Activated T-helper 1 cell treated with anti-CD3 and anti-CD28 coated beads, Interleukin-12 subunit alpha, Interleukin-12 subunit beta, Interleukin-2, Interleukin-4 antibody, amounts not matched to agents 30 ng/mL and 10 ng/mL and 1 ng/mL, durations not matched to agents 14 hours and 24 hours and 36 hours (primary cell): Measurements from ENCODE around the gene SERPINF2. TPM values are rescaled to one million over a fixed set of nuclear protein-coding genes. Genes with fewer than 3 reads are reported as not detected.
"Not testable (repeated sequence)": the region's sequence is repeated elsewhere in the genome, so short reads cannot be mapped to it uniquely, and the experiment has no call there.

Experiments used
- DNase-seq: peaks from one replicate; pipeline ENCODE4 v3.0.0; 2021; ENCODE audit warnings: low spot score
- H3K27ac Mint-ChIP-seq: one replicate; pipeline ENCODE4 v1.8.0; 2021; ENCODE audit warnings: mild to moderate bottlenecking, mixed read lengths
- H3K27me3 Mint-ChIP-seq: one replicate; pipeline ENCODE4 v1.8.0; 2022; ENCODE audit warnings: mild to moderate bottlenecking, moderate library complexity, mixed read lengths; ENCODE audit not compliant: insufficient read depth
- H3K36me3 Mint-ChIP-seq: one replicate; pipeline ENCODE4 v1.8.0; 2021; ENCODE audit warnings: low read depth, mixed read lengths
- H3K4me1 Mint-ChIP-seq: one replicate; pipeline ENCODE4 v1.8.0; 2021; ENCODE audit warnings: low read depth, mixed read lengths
- H3K4me3 Mint-ChIP-seq: one replicate; pipeline ENCODE4 v1.8.0; 2021; ENCODE audit warnings: mild to moderate bottlenecking, moderate library complexity, mixed read lengths
- H3K9me3 Mint-ChIP-seq: one replicate; pipeline ENCODE4 v1.8.0; 2021; ENCODE audit warnings: mixed read lengths
- intact Hi-C: fragments of 100-400 bp; cut with micrococcal nuclease; formaldehyde crosslinking; loops from one replicate; pipeline ENCODE4 v1.15.1; 2024
- total RNA-seq: library from RNA; stranded (reverse); gene quantifications from 2 replicates; pipeline ENCODE4 v1.2.3, GENCODE V29; 2022

SERPINF2 gene
- total RNA-seq, 1 donor from 2014 or later, result 0.41 TPM

GRCh38 chr17:1783834-1784611, 41.4 kb downstream of the SERPINF2 start:
- Mint-ChIP-seq H3K27ac (peak overlapping the region; percentile 44), H3K36me3 (peaks cover 44% of the 10 kb centered on the region), H3K9me3 (no peaks in the 10 kb centered on the region), H3K4me3 (no peak overlapping the region), H3K27me3 (no peaks in the 10 kb centered on the region), H3K4me1 (peaks cover 10% of the 10 kb centered on the region)
- DNase-seq, result no peak
- intact Hi-C loops, result loop anchor here (1.0 kb wide), 2 partner anchors 64 to 115 kb away; no protein-coding TSS in a partner anchor

- DNase-seq, result no peak
- no peaks in the 10 kb centered on the region for H3K27me3 Mint-ChIP-seq
- H3K9me3 Mint-ChIP-seq, result no peaks in the 10 kb centered on the region
- H3K4me1 Mint-ChIP-seq, result peaks cover 10% of the 10 kb centered on the region
- no peak overlapping the region for H3K27ac Mint-ChIP-seq
- intact Hi-C loops, result no loop called here
- no peak overlapping the region for H3K4me3 Mint-ChIP-seq
- peaks cover 38% of the 10 kb centered on the region for H3K36me3 Mint-ChIP-seq
These were observed 43.3 kb downstream of the SERPINF2 start for GRCh38 chr17:1785930-1786329.

- Mint-ChIP-seq H3K9me3 (no peaks in the 10 kb centered on the region), H3K4me1 (peaks cover 10% of the 10 kb centered on the region), H3K4me3 (no peak overlapping the region), H3K27me3 (no peaks in the 10 kb centered on the region), H3K27ac (no peak overlapping the region), H3K36me3 (peaks cover 37% of the 10 kb centered on the region)
- no peak for DNase-seq
- intact Hi-C loops, result no loop called here
These were observed 44.0 kb downstream of the SERPINF2 start for GRCh38 chr17:1786708-1787107.

GRCh38 chr17:1787301-1787902, 44.7 kb downstream of the SERPINF2 start:
- no peaks in the 10 kb centered on the region for H3K27me3 Mint-ChIP-seq
- H3K27ac Mint-ChIP-seq, result no peak overlapping the region
- peaks cover 10% of the 10 kb centered on the region for H3K4me1 Mint-ChIP-seq
- no peaks in the 10 kb centered on the region for H3K9me3 Mint-ChIP-seq
- no peak for DNase-seq
- no peak overlapping the region for H3K4me3 Mint-ChIP-seq
- H3K36me3 Mint-ChIP-seq, result peaks cover 30% of the 10 kb centered on the region
- intact Hi-C loops, result no loop called here

GRCh38 chr17:1789936-1790335, 47.3 kb downstream of the SERPINF2 start:
- intact Hi-C loops, result no loop called here
- H3K36me3 Mint-ChIP-seq, result peaks cover 14% of the 10 kb centered on the region
- H3K27me3 Mint-ChIP-seq, result no peaks in the 10 kb centered on the region
- no peak for DNase-seq
- no peaks in the 10 kb centered on the region for H3K4me1 Mint-ChIP-seq
- H3K27ac Mint-ChIP-seq, result no peak overlapping the region
- no peaks in the 10 kb centered on the region for H3K9me3 Mint-ChIP-seq
- no peak overlapping the region for H3K4me3 Mint-ChIP-seq

- Mint-ChIP-seq H3K27me3 (no peaks in the 10 kb centered on the region), H3K27ac (no peak overlapping the region), H3K9me3 (no peaks in the 10 kb centered on the region), H3K36me3 (peaks cover 4% of the 10 kb centered on the region), H3K4me3 (no peak overlapping the region), H3K4me1 (peaks cover 9% of the 10 kb centered on the region)
- DNase-seq, result no peak
- intact Hi-C loops, result no loop called here
These were observed 50.1 kb downstream of the SERPINF2 start for GRCh38 chr17:1792495-1793446.

GRCh38 chr17:1793447-1793806, 50.8 kb downstream of the SERPINF2 start:
- Mint-ChIP-seq H3K4me1 (peaks cover 9% of the 10 kb centered on the region), H3K27me3 (no peaks in the 10 kb centered on the region), H3K4me3 (no peak overlapping the region), H3K36me3 (peaks cover 4% of the 10 kb centered on the region), H3K27ac (no peak overlapping the region), H3K9me3 (no peaks in the 10 kb centered on the region)
- intact Hi-C loops, result no loop called here
- no peak for DNase-seq

GRCh38 chr17:1796800-1797199, 54.1 kb downstream of the SERPINF2 start:
- H3K27me3 Mint-ChIP-seq, result no peaks in the 10 kb centered on the region
- no peaks in the 10 kb centered on the region for H3K9me3 Mint-ChIP-seq
- peaks cover 9% of the 10 kb centered on the region for H3K4me1 Mint-ChIP-seq
- intact Hi-C loops, result no loop called here
- H3K27ac Mint-ChIP-seq, result no peak overlapping the region
- no peak overlapping the region for H3K4me3 Mint-ChIP-seq
- no peak for DNase-seq
- peaks cover 9% of the 10 kb centered on the region for H3K36me3 Mint-ChIP-seq

GRCh38 chr17:1797323-1797722, 54.7 kb downstream of the SERPINF2 start:
- H3K36me3 Mint-ChIP-seq, result peaks cover 9% of the 10 kb centered on the region
- peaks cover 9% of the 10 kb centered on the region for H3K4me1 Mint-ChIP-seq
- H3K27me3 Mint-ChIP-seq, result no peaks in the 10 kb centered on the region
- H3K9me3 Mint-ChIP-seq, result no peaks in the 10 kb centered on the region
- peak overlapping the region; percentile 40 for H3K27ac Mint-ChIP-seq
- no peak overlapping the region for H3K4me3 Mint-ChIP-seq
- DNase-seq, result no peak
- intact Hi-C loops, result no loop called here

GRCh38 chr17:1797846-1798245, 55.2 kb downstream of the SERPINF2 start:
- H3K4me1 Mint-ChIP-seq, H3K36me3 Mint-ChIP-seq, H3K27me3 Mint-ChIP-seq, DNase-seq, H3K27ac Mint-ChIP-seq, intact Hi-C loops, H3K9me3 Mint-ChIP-seq, H3K4me3 Mint-ChIP-seq: not testable (repeated sequence)

GRCh38 chr17:1800240-1800639, 57.6 kb downstream of the SERPINF2 start:
- DNase-seq, result no peak
- H3K27me3 Mint-ChIP-seq, result no peaks in the 10 kb centered on the region
- H3K4me1 Mint-ChIP-seq, result peaks cover 9% of the 10 kb centered on the region
- intact Hi-C loops, result no loop called here
- peaks cover 15% of the 10 kb centered on the region for H3K36me3 Mint-ChIP-seq
- H3K9me3 Mint-ChIP-seq, result no peaks in the 10 kb centered on the region
- no peak overlapping the region for H3K27ac Mint-ChIP-seq
- H3K4me3 Mint-ChIP-seq, result no peak overlapping the region

GRCh38 chr17:1800712-1801111, 58.0 kb downstream of the SERPINF2 start:
- DNase-seq, result no peak
- peaks cover 9% of the 10 kb centered on the region for H3K4me1 Mint-ChIP-seq
- intact Hi-C loops, result no loop called here
- H3K27ac Mint-ChIP-seq, result no peak overlapping the region
- peaks cover 15% of the 10 kb centered on the region for H3K36me3 Mint-ChIP-seq
- no peaks in the 10 kb centered on the region for H3K27me3 Mint-ChIP-seq
- H3K9me3 Mint-ChIP-seq, result no peaks in the 10 kb centered on the region
- no peak overlapping the region for H3K4me3 Mint-ChIP-seq

GRCh38 chr17:1802429-1802828, 59.8 kb downstream of the SERPINF2 start:
- no peaks in the 10 kb centered on the region for H3K9me3 Mint-ChIP-seq
- DNase-seq, result no peak
- no peak overlapping the region for H3K4me3 Mint-ChIP-seq

More at GRCh38 chr17:1802429-1802828, 59.8 kb downstream of the SERPINF2 start:
- no peak overlapping the region for H3K27ac Mint-ChIP-seq
- peaks cover 2% of the 10 kb centered on the region for H3K4me1 Mint-ChIP-seq
- H3K36me3 Mint-ChIP-seq, result peaks cover 14% of the 10 kb centered on the region
- intact Hi-C loops, result no loop called here
- no peaks in the 10 kb centered on the region for H3K27me3 Mint-ChIP-seq
